H9 (cell line): ENCODE data around the gene PITRM1. TPM values are rescaled to one million over a fixed set of nuclear protein-coding genes. Genes with fewer than 3 reads are reported as not detected.

Source experiments
- DNase-seq: peaks from one replicate; pipeline ENCODE4 v3.0.0-alpha.2; 2017
- H2AFZ ChIP-seq: one replicate; pipeline ENCODE4 v1.6.1; 2013; ENCODE audit warnings: mild to moderate bottlenecking, low read length, control low read depth, moderate library complexity
- H2AK5ac ChIP-seq: 2 replicates; pipeline ENCODE4 v1.6.1; 2013; ENCODE audit warnings: low read length, control low read depth, mixed read lengths; ENCODE audit not compliant: insufficient read length
- H2BK120ac ChIP-seq: one replicate; pipeline ENCODE4 v1.6.1; 2013; ENCODE audit warnings: low read depth, mild to moderate bottlenecking, low read length, control low read depth, inconsistent platforms; ENCODE audit not compliant: poor library complexity, severe bottlenecking
- H2BK12ac ChIP-seq: 2 replicates; pipeline ENCODE4 v1.6.1; 2013; ENCODE audit warnings: low read length, control low read depth, mixed read lengths, low read depth; ENCODE audit not compliant: insufficient read length
- H2BK15ac ChIP-seq: 2 replicates; pipeline ENCODE4 v1.6.1; 2013; ENCODE audit warnings: low read depth, low read length, control low read depth
- H2BK20ac ChIP-seq: one replicate; pipeline ENCODE4 v1.6.1; 2013; ENCODE audit warnings: low read depth, mild to moderate bottlenecking, low read length, control low read depth, inconsistent platforms; ENCODE audit not compliant: poor library complexity, severe bottlenecking
- H2BK5ac ChIP-seq: 2 replicates; pipeline ENCODE4 v1.6.1; 2013; ENCODE audit warnings: low read length, control low read depth, mixed read lengths; ENCODE audit not compliant: insufficient read length
- H3K14ac ChIP-seq: 2 replicates; pipeline ENCODE4 v1.6.1; 2013; ENCODE audit warnings: low read length, control low read depth; ENCODE audit not compliant: insufficient read depth
- H3K18ac ChIP-seq: 2 replicates; pipeline ENCODE4 v1.6.1; 2013; ENCODE audit warnings: low read depth, mild to moderate bottlenecking, mixed read lengths, low read length, control low read depth; ENCODE audit not compliant: insufficient read length
- H3K23ac ChIP-seq: 2 replicates; pipeline ENCODE4 v1.6.1; 2013; ENCODE audit warnings: low read length, control low read depth, mixed read lengths, low read depth; ENCODE audit not compliant: insufficient read length
- H3K23me2 ChIP-seq: 2 replicates; pipeline ENCODE4 v1.6.1; 2013; ENCODE audit warnings: low read depth, mild to moderate bottlenecking, mixed read lengths, low read length, control low read depth; ENCODE audit not compliant: insufficient read length, poor library complexity, severe bottlenecking
- H3K27ac ChIP-seq: 2 replicates; pipeline ENCODE4 v1.5.1; 2013; ENCODE audit warnings: low read length, control low read depth, mixed read lengths, low read depth; ENCODE audit not compliant: insufficient read length
- H3K27me3 ChIP-seq: 2 replicates; pipeline ENCODE4 v1.6.1; 2013; ENCODE audit warnings: low read length, control low read depth, inconsistent platforms; ENCODE audit not compliant: insufficient read depth
- H3K4ac ChIP-seq: 2 replicates; pipeline ENCODE4 v1.6.1; 2013; ENCODE audit warnings: low read depth, mild to moderate bottlenecking, control low read depth, inconsistent platforms, low read length, moderate library complexity
- H3K4me1 ChIP-seq: 2 replicates; pipeline ENCODE4 v1.6.1; 2013; ENCODE audit warnings: low read length, control low read depth, inconsistent platforms; ENCODE audit not compliant: insufficient read depth
- H3K4me2 ChIP-seq: 2 replicates; pipeline ENCODE4 v1.6.1; 2013; ENCODE audit warnings: low read length, control low read depth, mixed read lengths; ENCODE audit not compliant: insufficient read length, insufficient read depth
- H3K56ac ChIP-seq: 2 replicates; pipeline ENCODE4 v1.6.1; 2013; ENCODE audit warnings: low read depth, mild to moderate bottlenecking, mixed read lengths, low read length, control low read depth; ENCODE audit not compliant: insufficient read length
- H3K79me1 ChIP-seq: 2 replicates; pipeline ENCODE4 v1.6.1; 2013; ENCODE audit warnings: low read depth, mild to moderate bottlenecking, moderate library complexity, low read length, control low read depth, inconsistent platforms; ENCODE audit not compliant: insufficient read depth, poor library complexity, severe bottlenecking
- H3K79me2 ChIP-seq: 2 replicates; pipeline ENCODE4 v1.6.1; 2013; ENCODE audit warnings: low read length, control low read depth, inconsistent platforms; ENCODE audit not compliant: insufficient read depth
- H3K9ac ChIP-seq: 2 replicates; pipeline ENCODE4 v1.6.1; 2013; ENCODE audit warnings: low read length, control low read depth, mixed read lengths; ENCODE audit not compliant: insufficient read length; ENCODE audit errors: extremely low read depth
- H3K9me3 ChIP-seq: one replicate; pipeline ENCODE4 v1.6.1; 2013; ENCODE audit warnings: low read depth, low read length, inconsistent platforms; ENCODE audit not compliant: control insufficient read depth
- H3T11ph ChIP-seq: one replicate; pipeline ENCODE4 v1.6.1; 2013; ENCODE audit warnings: mild to moderate bottlenecking, low read length, control low read depth, inconsistent platforms
- H4K20me1 ChIP-seq: one replicate; pipeline ENCODE4 v1.6.1; 2013; ENCODE audit not compliant: control insufficient read depth, insufficient read length, insufficient read depth
- H4K5ac ChIP-seq: 2 replicates; pipeline ENCODE4 v1.6.1; 2013; ENCODE audit warnings: low read depth, mild to moderate bottlenecking, mixed read lengths, low read length, control low read depth; ENCODE audit not compliant: insufficient read length
- H4K8ac ChIP-seq: replicated peaks from 2 replicates; pipeline ENCODE4 v1.6.1; 2013; ENCODE audit warnings: low read length, control low read depth, mixed read lengths, low read depth; ENCODE audit not compliant: insufficient read length
- H4K91ac ChIP-seq: 2 replicates; pipeline ENCODE4 v1.6.1; 2013; ENCODE audit warnings: low read depth, mild to moderate bottlenecking, moderate library complexity, mixed read lengths, low read length, control low read depth; ENCODE audit not compliant: insufficient read length
- H3K27ac Mint-ChIP-seq, 3 experiments: 2 replicates in 2 of 3; 3 replicates in 1 of 3; pipeline ENCODE4 v1.8.0; 2020 to 2021; ENCODE audit warnings: mixed read lengths in 3 of 3, mild to moderate bottlenecking in 1 of 3, moderate library complexity in 1 of 3
- H3K27me3 Mint-ChIP-seq: 2 replicates; pipeline ENCODE4 v1.8.0; 2021; ENCODE audit warnings: low read depth, mild to moderate bottlenecking, moderate library complexity, mixed read lengths
- H3K36me3 Mint-ChIP-seq, 3 experiments: 2 replicates in 2 of 3; 3 replicates in 1 of 3; pipeline ENCODE4 v1.8.0; 2020 to 2021; ENCODE audit warnings: low read depth in 3 of 3, mixed read lengths in 3 of 3; ENCODE audit not compliant: insufficient read depth in 1 of 3
- H3K4me1 Mint-ChIP-seq, 2 experiments: 2 replicates each; pipeline ENCODE4 v1.8.0; 2020; ENCODE audit warnings: mixed read lengths in 2 of 2
- H3K4me3 Mint-ChIP-seq, 2 experiments: 2 replicates in 1 of 2; 3 replicates in 1 of 2; pipeline ENCODE4 v1.8.0; 2020 to 2021; ENCODE audit warnings: mild to moderate bottlenecking in 2 of 2, mixed read lengths in 2 of 2, moderate library complexity in 1 of 2
- H3K9me3 Mint-ChIP-seq, 2 experiments: 2 replicates in 1 of 2; 3 replicates in 1 of 2; pipeline ENCODE4 v1.8.0; 2020; ENCODE audit warnings: mild to moderate bottlenecking in 2 of 2, mixed read lengths in 2 of 2, moderate library complexity in 1 of 2
- CTCF ChIP-seq: fragments of 200-600 bp; sonication (generic); conservative IDR thresholded peaks from 3 replicates; pipeline ENCODE4 v1.8.0; 2021; ENCODE audit warnings: antibody characterized with exemption, mild to moderate bottlenecking
- WGBS: extraction: QIAGEN DNeasy Blood & Tissue Kit; methylation state at CpG from one replicate; pipeline ENCODE4 v1.1.7; 2013; ENCODE audit warnings: missing lambda C conversion rate, low lambda C conversion rate, mixed read lengths; ENCODE audit not compliant: insufficient read length; ENCODE audit errors: extremely low coverage; 5-methylcytosine and 5-hydroxymethylcytosine counted together
- total RNA-seq: library from RNA; stranded (reverse); gene quantifications from 2 replicates; pipeline ENCODE4 v1.2.1, GENCODE V29; 2021

Gene PITRM1
- total RNA-seq, 1 experiment from 2014 or later, result 27.8 TPM

- H3K4me1 ChIP-seq, result no peaks in the 10 kb centered on the region
- no peaks in the 10 kb centered on the region for H3K23me2 ChIP-seq
- no CpG with 5 or more reads among the region's 32 CpGs for WGBS
- H3T11ph ChIP-seq, result no peak overlapping the region
- no peaks in the 10 kb centered on the region for H3K79me2 ChIP-seq
- Mint-ChIP-seq H3K36me3 (peaks cover 55 to 85% (median 83%) of the 10 kb centered on the region in 3 experiments), H3K9me3 (no peaks in the 10 kb centered on the region), H3K27ac (no peak overlapping the region; a peak in 1 of 7 replicates), H3K4me1 (no peaks in the 10 kb centered on the region), H3K4me3 (no peak overlapping the region), H3K27me3 (no peaks in the 10 kb centered on the region)
- H3K14ac ChIP-seq, result no peak overlapping the region
- no peak overlapping the region for H4K8ac ChIP-seq
- H3K4me2 ChIP-seq, result no peak overlapping the region
- no peaks in the 10 kb centered on the region for H4K20me1 ChIP-seq
- H3K27ac ChIP-seq, result no peak overlapping the region
- H3K27me3 ChIP-seq, result no peaks in the 10 kb centered on the region
- no peak overlapping the region for H3K56ac ChIP-seq
- H2AK5ac ChIP-seq, result no peak overlapping the region
- no peak overlapping the region for H2AFZ ChIP-seq
- no peak overlapping the region for H3K9ac ChIP-seq
- H4K91ac ChIP-seq, result no peak overlapping the region
- no peak overlapping the region for H3K18ac ChIP-seq
- H2BK120ac ChIP-seq, result no peak overlapping the region
- no peak for TF ChIP-seq CTCF
- H4K5ac ChIP-seq, result no peak overlapping the region
- no peak overlapping the region for H2BK12ac ChIP-seq
- H2BK20ac ChIP-seq, result no peak overlapping the region
- no peak overlapping the region for H2BK5ac ChIP-seq
- H3K79me1 ChIP-seq, result no peaks in the 10 kb centered on the region
- no peak overlapping the region for H3K23ac ChIP-seq
- no peak overlapping the region for H2BK15ac ChIP-seq
- no peak overlapping the region for H3K4ac ChIP-seq
- DNase-seq, result no peak
- no peaks in the 10 kb centered on the region for H3K9me3 ChIP-seq
These were observed 53.9 kb downstream of the PITRM1 start for GRCh38 chr10:3118641-3119091.
